Measurements from ENCODE around the gene WWOX. TPM values are rescaled to one million over a fixed set of nuclear protein-coding genes. Genes with fewer than 3 reads are reported as not detected.

The WWOX gene
- total RNA-seq, 4 donors from 2014 or later: 76.8 to 102 (median 83.6) TPM

GRCh38 chr16:78789561-78789960 is 690.1 kb downstream of the WWOX start:
- Histone ChIP-seq H3K9me3 (no peaks in the 10 kb centered on the region), H3K4me1 (no peaks in the 10 kb centered on the region), H3K4me3 (no peak overlapping the region), H3K36me3 (no peaks in the 10 kb centered on the region), H3K27me3 (no peaks in the 10 kb centered on the region), H3K27ac (no peak overlapping the region)
- no peak for TF ChIP-seq CTCF (IDR thresholded peaks at IDR 0.05)
- TF ChIP-seq POLR2A (IDR thresholded peaks at IDR 0.05): no peak
- no peak for TF ChIP-seq EP300 (IDR thresholded peaks at IDR 0.05)
- WGBS, 2 donors: 44 to 55% methylated on average over 2 of the region's 2 CpGs
- no peak for DNase-seq (ENCODE audit: low spot score in 2 of 2)

GRCh38 chr16:78791011-78791410 is 691.6 kb downstream of the WWOX start:
- no peak for DNase-seq (ENCODE audit: low spot score in 2 of 2)
- no peak overlapping the region for H3K4me3 ChIP-seq
- TF ChIP-seq EP300 (IDR thresholded peaks at IDR 0.05): no peak
- TF ChIP-seq CTCF (IDR thresholded peaks at IDR 0.05): no peak
- no peak for TF ChIP-seq POLR2A (IDR thresholded peaks at IDR 0.05)
- H3K9me3 ChIP-seq: no peaks in the 10 kb centered on the region
- H3K4me1 ChIP-seq: no peaks in the 10 kb centered on the region
- WGBS, 2 donors: 88 to 90% methylated on average over 8 of the region's 8 CpGs
- no peaks in the 10 kb centered on the region for H3K36me3 ChIP-seq
- no peaks in the 10 kb centered on the region for H3K27me3 ChIP-seq
- no peak overlapping the region for H3K27ac ChIP-seq

- TF ChIP-seq POLR2A (IDR thresholded peaks at IDR 0.05) (no peak), CTCF (IDR thresholded peaks at IDR 0.05) (no peak), EP300 (IDR thresholded peaks at IDR 0.05) (no peak)
- Histone ChIP-seq H3K27ac (no peak overlapping the region), H3K9me3 (no peaks in the 10 kb centered on the region), H3K4me1 (no peaks in the 10 kb centered on the region), H3K4me3 (no peak overlapping the region), H3K36me3 (no peaks in the 10 kb centered on the region), H3K27me3 (no peaks in the 10 kb centered on the region)
- WGBS, 2 donors: 81 to 92% methylated on average over 6 to 7 of the region's 7 CpGs
- no peak for DNase-seq (ENCODE audit: low spot score in 2 of 2)
These were observed 692.5 kb downstream of the WWOX start for GRCh38 chr16:78791926-78792325.

DNA sequence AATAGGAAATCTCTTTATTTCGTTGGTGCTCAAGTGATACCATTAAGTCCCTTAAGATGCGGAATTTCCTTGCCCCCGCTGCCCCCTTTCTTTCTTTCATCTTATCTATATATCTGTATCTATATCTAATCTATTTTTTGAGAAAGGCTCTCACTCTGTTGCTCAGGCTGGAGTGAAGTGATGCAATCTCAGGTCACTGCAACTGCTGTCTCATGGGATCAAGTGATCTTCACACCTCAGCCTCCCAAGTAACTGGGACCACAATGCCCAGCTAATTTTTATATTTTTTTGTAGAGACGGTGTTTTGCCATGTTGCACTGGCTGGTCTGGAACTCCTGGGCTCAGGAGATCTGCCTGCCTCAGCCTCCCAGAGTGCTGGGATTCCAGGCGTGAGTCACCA is 693.5 kb downstream of the WWOX start:
- H3K9me3 ChIP-seq: no peaks in the 10 kb centered on the region
- H3K4me3 ChIP-seq: no peak overlapping the region
- H3K27me3 ChIP-seq: no peaks in the 10 kb centered on the region
- TF ChIP-seq POLR2A (IDR thresholded peaks at IDR 0.05) (no peak), CTCF (IDR thresholded peaks at IDR 0.05) (no peak), EP300 (IDR thresholded peaks at IDR 0.05) (no peak)
- no peaks in the 10 kb centered on the region for H3K4me1 ChIP-seq
- H3K27ac ChIP-seq: no peak overlapping the region
- no peaks in the 10 kb centered on the region for H3K36me3 ChIP-seq
- WGBS, 2 donors: 96 to 98% methylated on average over 5 of the region's 5 CpGs
- no peak for DNase-seq (ENCODE audit: low spot score in 2 of 2)

- Histone ChIP-seq H3K36me3 (no peaks in the 10 kb centered on the region), H3K27ac (no peak overlapping the region), H3K9me3 (no peaks in the 10 kb centered on the region), H3K4me1 (no peaks in the 10 kb centered on the region), H3K4me3 (no peak overlapping the region), H3K27me3 (no peaks in the 10 kb centered on the region)
- 91 to 92% methylated on average over 6 of the region's 6 CpGs for WGBS, 2 donors
- no peak for DNase-seq (ENCODE audit: low spot score in 2 of 2)
- TF ChIP-seq POLR2A (IDR thresholded peaks at IDR 0.05): no peak
- no peak for TF ChIP-seq CTCF (IDR thresholded peaks at IDR 0.05)
- TF ChIP-seq EP300 (IDR thresholded peaks at IDR 0.05): no peak
These were observed 695.3 kb downstream of the WWOX start for GRCh38 chr16:78794581-78795250.
